Measurements from ENCODE around the gene MBNL1.

Gene MBNL1

DNA sequence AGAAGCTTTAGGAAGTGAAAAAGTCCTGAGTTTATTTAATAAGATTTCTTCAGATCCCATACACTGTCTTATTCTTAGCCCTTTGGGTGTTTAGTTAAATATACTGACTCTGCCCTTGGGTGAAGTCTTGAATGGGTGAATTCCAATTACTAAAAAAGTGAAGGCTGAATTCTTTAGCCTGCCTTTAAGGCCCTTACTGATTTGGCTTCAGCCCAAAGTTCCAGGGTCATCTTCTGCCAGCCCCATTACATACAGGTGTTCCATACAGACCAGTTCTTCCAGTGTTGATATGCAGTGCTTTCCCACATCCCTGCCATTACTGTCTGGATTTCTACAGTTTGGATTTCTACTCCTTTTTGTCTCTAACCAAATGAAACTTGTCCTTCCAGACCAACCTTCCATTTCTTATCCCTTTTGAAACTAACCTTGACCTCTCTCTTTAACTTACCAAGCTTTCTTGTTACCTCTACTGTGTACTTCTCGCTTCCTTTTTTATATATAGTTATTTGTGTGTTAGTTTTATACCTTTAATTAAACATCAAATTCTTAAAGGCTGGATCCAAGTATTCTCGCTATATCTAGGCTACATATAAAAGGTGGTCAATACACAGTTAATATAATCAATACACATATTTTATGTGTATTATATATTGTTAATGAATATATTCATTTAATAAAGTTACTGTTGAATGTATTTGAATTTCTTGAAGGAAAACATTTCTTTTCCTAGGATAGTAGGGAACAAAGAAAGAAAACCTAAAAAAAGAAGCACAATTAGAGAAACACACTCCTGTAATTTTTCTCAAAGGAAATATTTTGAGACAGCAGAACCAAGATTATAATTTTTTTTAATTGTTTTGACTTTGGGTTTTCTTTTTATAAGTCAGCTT, 15.0 kb downstream of the MBNL1 start:
- Histone ChIP-seq H2AFZ (ENCODE audit: low read depth, low read length) (no peak overlapping the region), H3K4me1 (ENCODE audit: insufficient read depth, low read length) (peaks cover 85% of the 10 kb centered on the region), H3K27me3 (ENCODE audit: insufficient read depth, low read length, poor library complexity) (no peaks in the 10 kb centered on the region), H3K36me3 (ENCODE audit: insufficient read depth, low read length) (peaks cover 9% of the 10 kb centered on the region; the same call in 1 of the 2 replicates), H3K9me3 (ENCODE audit: insufficient read depth, low read length, severe bottlenecking) (no peaks in the 10 kb centered on the region), H3K4me3 (ENCODE audit: low read depth in 1 of 2, low read length in 2 of 2) (no peak overlapping the region), H3K4me2 (ENCODE audit: insufficient read depth, low read length) (peak overlapping the region; percentile 37), H4K20me1 (ENCODE audit: insufficient read depth, low read length) (peaks cover 81% of the 10 kb centered on the region), H3K79me2 (ENCODE audit: insufficient read depth, low read length) (peaks cover 97% of the 10 kb centered on the region), H3K9ac (ENCODE audit: low read depth, low read length) (no peak overlapping the region), H3K27ac (ENCODE audit: low read length) (peak overlapping the region; percentile 24; the same call in 1 of the 2 replicates)
- ATAC-seq (ENCODE audit: insufficient read depth, low read depth) (no peak), DNase-seq (no peak)
- no peak for TF ChIP-seq EZH2 (IDR thresholded peaks at IDR 0.05; ENCODE audit: borderline replicate concordance, low read depth, low read length, severe bottlenecking)
- TF ChIP-seq CTCF (IDR thresholded peaks at IDR 0.05; ENCODE audit: borderline replicate concordance, extremely low read depth, low read length, poor library complexity, severe bottlenecking): no peak

GRCh38 chr3:152284906-152285305, 16.2 kb downstream of the MBNL1 start:
- no peak overlapping the region for H2AFZ ChIP-seq (ENCODE audit: low read depth, low read length)
- peaks cover 9% of the 10 kb centered on the region; the same call in 1 of the 2 replicates for H3K36me3 ChIP-seq (ENCODE audit: insufficient read depth, low read length)
- TF ChIP-seq EZH2 (IDR thresholded peaks at IDR 0.05; ENCODE audit: borderline replicate concordance, low read depth, low read length, severe bottlenecking): no peak
- TF ChIP-seq CTCF (IDR thresholded peaks at IDR 0.05; ENCODE audit: borderline replicate concordance, extremely low read depth, low read length, poor library complexity, severe bottlenecking): no peak
- H3K79me2 ChIP-seq (ENCODE audit: insufficient read depth, low read length): peaks cover 97% of the 10 kb centered on the region
- H3K4me1 ChIP-seq (ENCODE audit: insufficient read depth, low read length): peaks cover 82% of the 10 kb centered on the region
- DNase-seq (no peak), ATAC-seq (ENCODE audit: insufficient read depth, low read depth) (peak; percentile 90)
- no peaks in the 10 kb centered on the region for H3K27me3 ChIP-seq (ENCODE audit: insufficient read depth, low read length, poor library complexity)
- H3K4me2 ChIP-seq (ENCODE audit: insufficient read depth, low read length): peak overlapping the region; percentile 15; the same call in 1 of the 2 replicates
- peaks cover 73% of the 10 kb centered on the region for H4K20me1 ChIP-seq (ENCODE audit: insufficient read depth, low read length)
- no peak overlapping the region; the same call in 1 of the 2 replicates for H3K27ac ChIP-seq (ENCODE audit: low read length)
- H3K4me3 ChIP-seq (ENCODE audit: low read depth in 1 of 2, low read length in 2 of 2): no peak overlapping the region
- H3K9me3 ChIP-seq (ENCODE audit: insufficient read depth, low read length, severe bottlenecking): no peaks in the 10 kb centered on the region
- no peak overlapping the region for H3K9ac ChIP-seq (ENCODE audit: low read depth, low read length)

DNA sequence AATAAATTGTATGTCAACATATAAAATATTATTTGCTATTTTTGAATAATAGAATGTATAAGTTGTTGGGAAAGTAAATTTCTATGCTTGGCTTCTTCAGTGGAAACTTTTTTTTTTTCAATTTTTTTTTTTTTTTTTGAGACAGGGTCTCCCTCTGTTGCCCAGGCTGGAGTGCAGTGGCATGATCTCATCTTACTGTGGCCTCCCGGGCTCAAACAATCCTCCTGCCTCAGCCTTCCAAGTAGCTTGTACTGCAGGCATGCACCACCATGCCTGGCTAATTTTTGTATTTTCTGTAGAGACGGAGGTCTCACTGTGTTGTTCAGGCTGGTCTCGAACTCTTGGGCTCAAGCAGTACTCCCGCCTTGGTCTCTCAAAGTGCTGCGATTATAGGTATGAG, 16.8 kb downstream of the MBNL1 start:
- Histone ChIP-seq H4K20me1 (ENCODE audit: insufficient read depth, low read length) (peaks cover 73% of the 10 kb centered on the region), H3K9me3 (ENCODE audit: insufficient read depth, low read length, severe bottlenecking) (no peaks in the 10 kb centered on the region), H3K79me2 (ENCODE audit: insufficient read depth, low read length) (peaks cover 97% of the 10 kb centered on the region), H3K36me3 (ENCODE audit: insufficient read depth, low read length) (peaks cover 9% of the 10 kb centered on the region; the same call in 1 of the 2 replicates), H3K4me2 (ENCODE audit: insufficient read depth, low read length) (no peak overlapping the region; the same call in 1 of the 2 replicates), H3K27ac (ENCODE audit: low read length) (no peak overlapping the region), H2AFZ (ENCODE audit: low read depth, low read length) (no peak overlapping the region), H3K9ac (ENCODE audit: low read depth, low read length) (no peak overlapping the region), H3K4me3 (ENCODE audit: low read depth in 1 of 2, low read length in 2 of 2) (no peak overlapping the region), H3K27me3 (ENCODE audit: insufficient read depth, low read length, poor library complexity) (no peaks in the 10 kb centered on the region), H3K4me1 (ENCODE audit: insufficient read depth, low read length) (peaks cover 80% of the 10 kb centered on the region)
- no peak for TF ChIP-seq EZH2 (IDR thresholded peaks at IDR 0.05; ENCODE audit: borderline replicate concordance, low read depth, low read length, severe bottlenecking)
- no peak for TF ChIP-seq CTCF (IDR thresholded peaks at IDR 0.05; ENCODE audit: borderline replicate concordance, extremely low read depth, low read length, poor library complexity, severe bottlenecking)
- ATAC-seq (ENCODE audit: insufficient read depth, low read depth) (no peak), DNase-seq (no peak)

Data from DND-41 (cell line).